A549 (cell line): ENCODE results near the gene PPIL4. TPM values are rescaled to one million over a fixed set of nuclear protein-coding genes. Genes with fewer than 3 reads are reported as not detected.

Experiments used
- ATAC-seq, 2 experiments: fragments of 200-7000 bp in 1 of 2; fragments of >200 bp in 1 of 2; cut with Nextera tagmentation in 1 of 2; cut with Tn5 transposase in 1 of 2; 3 replicates each; pipeline versions ENCODE4 v1.8.0 to v1.9.1; 2018 to 2020; ENCODE audit warnings: mild to moderate bottlenecking in 1 of 2, moderate library complexity in 1 of 2
- CTCF ChIA-PET: fragments of 300-600 bp; sonication (Branson Sonifier 250); formaldehyde crosslinking; extraction: SDS; loops from one replicate; lab custom pipeline; 2021; ENCODE audit warnings: antibody characterized with exemption, inconsistent platforms; lab: Yijun Ruan, JAX
- POLR2A ChIA-PET: fragments of 350-600 bp; formaldehyde crosslinking; extraction: SDS; loops from one replicate; lab custom pipeline; 2021; ENCODE audit warnings: antibody characterized with exemption, inconsistent platforms; lab: Yijun Ruan, JAX
- DNase-seq, 2 experiments: peaks; one replicate each; pipeline versions ENCODE4 v3.0.0 to v3.0.0-alpha.2; 2011 to 2016; ENCODE audit warnings: low read depth in 1 of 2, low spot score in 1 of 2
- FAIRE-seq: peaks from 2 replicates; lab custom pipeline; 2011; peaks lifted over from hg19 to GRCh38; lab: Jason Lieb, UNC
- H3K27ac ChIP-seq, 2 experiments: fragments of >200 bp; sonication (Bioruptor Twin); formaldehyde crosslinking; 3 replicates each; pipeline ENCODE4 v1.5.1; 2016 to 2017
- H3K4me1 ChIP-seq: fragments of >200 bp; sonication (Bioruptor Twin); formaldehyde crosslinking; 3 replicates; pipeline ENCODE4 v1.6.1; 2016
- H3K4me2 ChIP-seq: fragments of >200 bp; sonication (Bioruptor Twin); formaldehyde crosslinking; 3 replicates; pipeline ENCODE4 v1.6.1; 2016
- H3K4me3 ChIP-seq: fragments of >200 bp; sonication (Bioruptor Twin); formaldehyde crosslinking; 3 replicates; pipeline ENCODE4 v1.5.1; 2016
- H3K9me3 ChIP-seq: fragments of >200 bp; sonication (Bioruptor Twin); formaldehyde crosslinking; 3 replicates; pipeline ENCODE4 v1.6.1; 2016
- BCL3 ChIP-seq: fragments of >200 bp; sonication (Bioruptor Twin); formaldehyde crosslinking; IDR thresholded peaks from 3 replicates; pipeline ENCODE4 v1.6.1; 2016
- BHLHE40 ChIP-seq: IDR thresholded peaks from 2 replicates; pipeline ENCODE4 v1.6.1; 2012; ENCODE audit warnings: low read depth, low read length, inconsistent platforms
- CEBPB ChIP-seq, 2 experiments: fragments of >200 bp in 1 of 2; sonication (Bioruptor Twin) in 1 of 2; formaldehyde crosslinking in 1 of 2; IDR thresholded peaks; 2 replicates each; pipeline ENCODE4 v1.6.1; 2012 to 2016
- CHD2 ChIP-seq: fragments of 150-350 bp; IDR thresholded peaks from 2 replicates; pipeline ENCODE4 v1.6.1; 2014; ENCODE audit warnings: low read length; ENCODE audit not compliant: partially characterized antibody
- EHF ChIP-seq: fragments of 250-450 bp; sonication (Bioruptor Pico); IDR thresholded peaks from 2 replicates; pipeline ENCODE4 v1.5.0; 2020; ENCODE audit warnings: mild to moderate bottlenecking
- GATA3 ChIP-seq: IDR thresholded peaks from 2 replicates; pipeline ENCODE4 v1.6.1; 2012; ENCODE audit warnings: borderline replicate concordance
- JUN ChIP-seq, 2 experiments: fragments of >200 bp; sonication (Bioruptor Twin); formaldehyde crosslinking; IDR thresholded peaks; 2 replicates in 1 of 2; 3 replicates in 1 of 2; pipeline ENCODE4 v1.6.1; 2016 to 2017
- POLR2A ChIP-seq: IDR thresholded peaks from 2 replicates; pipeline ENCODE4 v1.6.1; 2012; ENCODE audit warnings: mild to moderate bottlenecking, low read length
- RARB ChIP-seq: fragments of 250-450 bp; sonication (Bioruptor Pico); IDR thresholded peaks from 2 replicates; pipeline ENCODE4 v1.8.0; 2021; ENCODE audit warnings: mild to moderate bottlenecking, moderate library complexity
- SMC3 ChIP-seq: fragments of >200 bp; sonication (Bioruptor Twin); formaldehyde crosslinking; IDR thresholded peaks from 3 replicates; pipeline ENCODE4 v1.6.1; 2018; ENCODE audit warnings: inconsistent platforms
- TP53 ChIP-seq: fragments of 250-450 bp; sonication (Bioruptor Pico); IDR thresholded peaks from 2 replicates; pipeline ENCODE4 v1.5.0; 2021; ENCODE audit warnings: mild to moderate bottlenecking, moderate library complexity
- ZNF302 ChIP-seq: fragments of 250-450 bp; sonication (Bioruptor Pico); IDR thresholded peaks from 2 replicates; pipeline ENCODE4 v1.9.0; 2021; ENCODE audit warnings: inconsistent platforms, mild to moderate bottlenecking, moderate library complexity
- WGBS: methylation state at CpG from one replicate; pipeline ENCODE4 v1.1.6; 2017; ENCODE audit errors: missing lambda C conversion rate; 5-methylcytosine and 5-hydroxymethylcytosine counted together
- polyA plus RNA-seq, 4 experiments: library from polyadenylated mRNA; depleted of rRNA in 3 of 4; stranded (reverse); fragments of >200 nt; fragmentation: RNase III in 1 of 4; extraction: RNeasy Plus Mini Kit Qiagen cat#74134 plus additional on column Dnase treatment in 1 of 4; gene quantifications; 2 replicates in 3 of 4; 3 replicates in 1 of 4; pipeline ENCODE4 v1.2.3, GENCODE V29; 2011 to 2017
- TF ChIP-seq, protein P1 (sequence below): fragments of >200 bp; sonication (Bioruptor Twin); formaldehyde crosslinking; IDR thresholded peaks from 2 replicates; pipeline ENCODE4 v1.6.1; 2016
- TF ChIP-seq, protein P2 (sequence below): IDR thresholded peaks from 2 replicates; pipeline ENCODE4 v1.6.1; 2012
- TF ChIP-seq, protein P3 (sequence below): fragments of >200 bp; sonication (Bioruptor Twin); formaldehyde crosslinking; IDR thresholded peaks from 3 replicates; pipeline ENCODE4 v1.5.1; 2016

Gene PPIL4
- polyA plus RNA-seq, 2 of the 4 experiments (the other 2 are of a cell fraction), result 12.1 to 17.2 TPM

- WGBS, result 88% methylated on average over 4 of the region's 4 CpGs
- Histone ChIP-seq H3K4me3 (no peak overlapping the region), H3K4me2 (no peak overlapping the region), H3K9me3 (no peaks in the 10 kb centered on the region), H3K4me1 (no peaks in the 10 kb centered on the region), H3K27ac (no peak overlapping the region)
- POLR2A ChIA-PET, result interaction anchor here (0.6 kb wide), 1 partner anchor 212 kb away, joined by 3 read pairs; no protein-coding TSS in a partner anchor
- TF ChIP-seq, protein P1, sequence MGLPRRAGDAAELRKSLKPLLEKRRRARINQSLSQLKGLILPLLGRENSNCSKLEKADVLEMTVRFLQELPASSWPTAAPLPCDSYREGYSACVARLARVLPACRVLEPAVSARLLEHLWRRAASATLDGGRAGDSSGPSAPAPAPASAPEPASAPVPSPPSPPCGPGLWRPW, result no peak
- TF ChIP-seq, protein P2, sequence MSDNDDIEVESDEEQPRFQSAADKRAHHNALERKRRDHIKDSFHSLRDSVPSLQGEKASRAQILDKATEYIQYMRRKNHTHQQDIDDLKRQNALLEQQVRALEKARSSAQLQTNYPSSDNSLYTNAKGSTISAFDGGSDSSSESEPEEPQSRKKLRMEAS, result no peak
- TF ChIP-seq POLR2A, result no peak
- no peak for TF ChIP-seq ZNF302 (CRISPR knock-in tag)
- no peak for TF ChIP-seq BHLHE40
- TF ChIP-seq, protein P3, sequence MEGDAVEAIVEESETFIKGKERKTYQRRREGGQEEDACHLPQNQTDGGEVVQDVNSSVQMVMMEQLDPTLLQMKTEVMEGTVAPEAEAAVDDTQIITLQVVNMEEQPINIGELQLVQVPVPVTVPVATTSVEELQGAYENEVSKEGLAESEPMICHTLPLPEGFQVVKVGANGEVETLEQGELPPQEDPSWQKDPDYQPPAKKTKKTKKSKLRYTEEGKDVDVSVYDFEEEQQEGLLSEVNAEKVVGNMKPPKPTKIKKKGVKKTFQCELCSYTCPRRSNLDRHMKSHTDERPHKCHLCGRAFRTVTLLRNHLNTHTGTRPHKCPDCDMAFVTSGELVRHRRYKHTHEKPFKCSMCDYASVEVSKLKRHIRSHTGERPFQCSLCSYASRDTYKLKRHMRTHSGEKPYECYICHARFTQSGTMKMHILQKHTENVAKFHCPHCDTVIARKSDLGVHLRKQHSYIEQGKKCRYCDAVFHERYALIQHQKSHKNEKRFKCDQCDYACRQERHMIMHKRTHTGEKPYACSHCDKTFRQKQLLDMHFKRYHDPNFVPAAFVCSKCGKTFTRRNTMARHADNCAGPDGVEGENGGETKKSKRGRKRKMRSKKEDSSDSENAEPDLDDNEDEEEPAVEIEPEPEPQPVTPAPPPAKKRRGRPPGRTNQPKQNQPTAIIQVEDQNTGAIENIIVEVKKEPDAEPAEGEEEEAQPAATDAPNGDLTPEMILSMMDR, result no peak
- TF ChIP-seq TP53, result no peak
- FAIRE-seq (no peak), DNase-seq (no peak), ATAC-seq (no peak)
- CTCF ChIA-PET, result no interaction called here
These were observed 34.9 kb downstream of the PPIL4 start for GRCh38 chr6:149510793-149511512.

- Histone ChIP-seq H3K4me3 (no peak overlapping the region), H3K4me2 (no peak overlapping the region), H3K4me1 (no peaks in the 10 kb centered on the region), H3K27ac (no peak overlapping the region), H3K9me3 (no peaks in the 10 kb centered on the region)
- ChIA-PET POLR2A (no interaction called here), CTCF (interaction anchor here (0.7 to 2.1 kb wide), 2 partner anchors 9 to 46 kb away, joined by 3 to 10 read pairs; no protein-coding TSS in a partner anchor)
- no peak for ATAC-seq
- 67% methylated on average over 3 of the region's 3 CpGs for WGBS
- DNase-seq, result no peak
- FAIRE-seq, result no peak
- TF ChIP-seq, protein P3, result no peak
These were observed 37.4 kb downstream of the PPIL4 start for GRCh38 chr6:149508485-149508884.

DNA sequence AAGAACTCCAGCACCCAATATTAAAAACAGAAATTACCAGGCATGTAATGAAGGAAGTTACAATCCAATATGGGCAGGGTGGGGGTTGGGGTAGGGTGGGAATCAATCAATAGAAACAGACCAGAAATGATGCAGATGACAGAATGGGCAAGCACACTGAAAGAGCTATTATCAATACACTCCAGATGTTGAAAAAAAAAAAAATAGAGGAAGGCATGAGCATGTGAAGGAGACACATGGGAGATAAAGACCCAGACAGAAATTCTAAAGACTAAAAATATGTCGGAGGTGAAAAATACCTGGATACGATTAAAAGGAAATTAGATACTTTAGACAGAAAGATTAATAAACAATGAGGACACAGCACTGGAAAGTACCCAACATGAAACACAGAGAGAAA, 42.0 kb downstream of the PPIL4 start:
- ATAC-seq (no peak), FAIRE-seq (no peak), DNase-seq (no peak)
- ChIA-PET POLR2A (no interaction called here), CTCF (interaction anchor here (0.7 to 2.2 kb wide), 2 partner anchors 13 to 72 kb away, joined by 3 to 10 read pairs; no protein-coding TSS in a partner anchor)
- Histone ChIP-seq H3K4me1 (no peaks in the 10 kb centered on the region), H3K27ac (no peak overlapping the region), H3K9me3 (no peaks in the 10 kb centered on the region), H3K4me2 (no peak overlapping the region), H3K4me3 (no peak overlapping the region)
- TF ChIP-seq GATA3 (no peak), SMC3 (no peak), JUN (IDR thresholded peaks at IDR 0.05) (no peak), TP53 (no peak)
- 89% methylated on average over 2 of the region's 2 CpGs for WGBS

GRCh38 chr6:149503276-149503675, 42.6 kb downstream of the PPIL4 start:
- no peak overlapping the region for H3K27ac ChIP-seq
- 70% methylated on average over 2 of the region's 2 CpGs for WGBS
- no peak for FAIRE-seq
- no peak overlapping the region for H3K4me3 ChIP-seq
- no peaks in the 10 kb centered on the region for H3K9me3 ChIP-seq
- no peak for ATAC-seq
- POLR2A ChIA-PET, result no interaction called here
- TF ChIP-seq EHF (CRISPR knock-in tag), result no peak
- TF ChIP-seq CEBPB (IDR thresholded peaks at IDR 0.05), result peak in 1 of 2 experiments; percentile 71; a peak in 2 of 4 replicates
- TF ChIP-seq RARB (CRISPR knock-in tag), result no peak
- no peak for TF ChIP-seq CHD2
- no peak for TF ChIP-seq BCL3
- DNase-seq, result no peak
- no peak overlapping the region for H3K4me2 ChIP-seq
- no peaks in the 10 kb centered on the region for H3K4me1 ChIP-seq
- CTCF ChIA-PET, result interaction anchor here (0.7 to 2.2 kb wide), 5 partner anchors 10 to 420 kb away, joined by 3 to 10 read pairs (median 3); no protein-coding TSS in a partner anchor
